ENCODE measurements around the gene GAS6. TPM values are rescaled to one million over a fixed set of nuclear protein-coding genes. Genes with fewer than 3 reads are reported as not detected.

The GAS6 gene
- total RNA-seq, 6 donors from 2014 or later, result 129 to 299 (median 180) TPM

GRCh38 chr13:113883921-113884804 lies 20.3 kb upstream of the GAS6 start:
- no peak for TF ChIP-seq POLR2A (IDR thresholded peaks at IDR 0.05)
- TF ChIP-seq POLR2AphosphoS5 (IDR thresholded peaks at IDR 0.05), result no peak
- no peak for TF ChIP-seq CTCF (IDR thresholded peaks at IDR 0.05)
- no peak for TF ChIP-seq EP300 (IDR thresholded peaks at IDR 0.05)
- peaks cover 32 to 46% (median 42%) of the 10 kb centered on the region in 4 donors for H3K4me1 ChIP-seq
- H3K36me3 ChIP-seq, result no peaks in the 10 kb centered on the region
- no peaks in the 10 kb centered on the region for H3K9me3 ChIP-seq
- H3K4me3 ChIP-seq, result no peak overlapping the region
- WGBS, 2 donors, result 91 to 93% methylated on average over 34 to 40 of the region's 51 CpGs
- H3K27ac ChIP-seq, result no peak overlapping the region
- H3K27me3 ChIP-seq, result no peaks in the 10 kb centered on the region
- no peak for ATAC-seq (ENCODE audit: low FRiP score in 2 of 2)
- peak in 1 of 2 donors; percentile 82 for DNase-seq

GRCh38 chr13:113883314-113883811 lies 19.5 kb upstream of the GAS6 start:
- no peaks in the 10 kb centered on the region for H3K36me3 ChIP-seq
- H3K9me3 ChIP-seq, result no peaks in the 10 kb centered on the region
- DNase-seq (peak in 1 of 2 donors; percentile 84), ATAC-seq (ENCODE audit: low FRiP score in 2 of 2) (peak in 1 of 2 donors; percentile 13)
- no peak overlapping the region for H3K4me3 ChIP-seq
- no peak overlapping the region for H3K27ac ChIP-seq
- 95 to 98% methylated on average over 49 to 50 of the region's 50 CpGs for WGBS, 2 donors
- H3K27me3 ChIP-seq, result no peaks in the 10 kb centered on the region
- TF ChIP-seq EP300 (IDR thresholded peaks at IDR 0.05) (no peak), POLR2A (IDR thresholded peaks at IDR 0.05) (no peak), CTCF (IDR thresholded peaks at IDR 0.05) (no peak), POLR2AphosphoS5 (IDR thresholded peaks at IDR 0.05) (no peak)
- H3K4me1 ChIP-seq, result peaks cover 35 to 47% (median 43%) of the 10 kb centered on the region in 4 donors

GRCh38 chr13:113882716-113883115 lies 18.8 kb upstream of the GAS6 start:
- DNase-seq, result peak in 1 of 2 donors; percentile 78
- no peaks in the 10 kb centered on the region for H3K9me3 ChIP-seq
- TF ChIP-seq CTCF (IDR thresholded peaks at IDR 0.05) (no peak), POLR2A (IDR thresholded peaks at IDR 0.05) (no peak), POLR2AphosphoS5 (IDR thresholded peaks at IDR 0.05) (no peak), EP300 (IDR thresholded peaks at IDR 0.05) (no peak)
- no peaks in the 10 kb centered on the region for H3K36me3 ChIP-seq
- H3K4me3 ChIP-seq, result peak overlapping the region in 1 of 4 donors; percentile 7
- peak overlapping the region; percentile 77 to 82 (median 79) for H3K27ac ChIP-seq
- peaks cover 33 to 43% (median 41%) of the 10 kb centered on the region in 4 donors for H3K4me1 ChIP-seq
- H3K27me3 ChIP-seq, result no peaks in the 10 kb centered on the region
- ATAC-seq (ENCODE audit: low FRiP score in 2 of 2), result no peak
- 67 to 84% methylated on average over 17 to 20 of the region's 20 CpGs for WGBS, 2 donors

- DNase-seq, result peak in 1 of 2 donors; percentile 65
- H3K36me3 ChIP-seq, result no peaks in the 10 kb centered on the region
- no peaks in the 10 kb centered on the region for H3K9me3 ChIP-seq
- H3K4me1 ChIP-seq, result peaks cover 30 to 42% (median 39%) of the 10 kb centered on the region in 4 donors
- no peaks in the 10 kb centered on the region for H3K27me3 ChIP-seq
- peak overlapping the region; percentile 77 to 82 (median 79) for H3K27ac ChIP-seq
- ATAC-seq (ENCODE audit: low FRiP score in 2 of 2), result peak in 1 of 2 donors; percentile 51
- peak overlapping the region in 1 of 4 donors; percentile 7 for H3K4me3 ChIP-seq
- TF ChIP-seq POLR2AphosphoS5 (IDR thresholded peaks at IDR 0.05), result peak; percentile 43 to 81
- TF ChIP-seq EP300 (IDR thresholded peaks at IDR 0.05), result peak in 3 of 4 donors; percentile 7 to 82 (median 60)
- no peak for TF ChIP-seq POLR2A (IDR thresholded peaks at IDR 0.05)
- no peak for TF ChIP-seq CTCF (IDR thresholded peaks at IDR 0.05)
- 36 to 55% methylated on average over 8 of the region's 8 CpGs for WGBS, 2 donors
Observed at GRCh38 chr13:113882267-113882630, 18.4 kb upstream of the GAS6 start.

Measured in upper lobe of left lung (tissue), 6 donors.